DOHH2 (cell line): ENCODE results near the gene PRKN.

Experiments used
- H3F3A ChIP-seq: fragments of 200-600 bp; sonication (generic), shearing (Covaris generic); 2 replicates; pipeline ENCODE4 v1.6.0; 2016; ENCODE audit warnings: antibody characterized with exemption, mild to moderate bottlenecking; ENCODE audit not compliant: control insufficient read depth, insufficient read depth
- H3K27ac ChIP-seq: fragments of 200-600 bp; sonication (generic); 2 replicates; pipeline ENCODE4 v1.5.1; 2014; ENCODE audit warnings: low read depth, mild to moderate bottlenecking, low read length, moderate library complexity
- H3K27me3 ChIP-seq: fragments of 200-600 bp; sonication (generic); 2 replicates; pipeline ENCODE4 v1.6.1; 2014; ENCODE audit warnings: mild to moderate bottlenecking, low read length, mixed read lengths; ENCODE audit not compliant: control insufficient read depth
- H3K36me3 ChIP-seq: fragments of 200-600 bp; sonication (generic); 2 replicates; pipeline ENCODE4 v1.6.1; 2014; ENCODE audit warnings: mild to moderate bottlenecking, low read length, moderate library complexity, mixed read lengths; ENCODE audit not compliant: control insufficient read depth
- H3K4me1 ChIP-seq: fragments of 200-600 bp; sonication (generic); 2 replicates; pipeline ENCODE4 v1.6.1; 2014; ENCODE audit warnings: mild to moderate bottlenecking, low read length, mixed read lengths; ENCODE audit not compliant: control insufficient read depth
- H3K4me2 ChIP-seq: fragments of 200-600 bp; sonication (generic); 2 replicates; pipeline ENCODE4 v1.6.0; 2014; ENCODE audit warnings: mild to moderate bottlenecking, low read length, moderate library complexity
- H3K4me3 ChIP-seq: fragments of 200-600 bp; sonication (generic); 2 replicates; pipeline ENCODE4 v1.5.1; 2014; ENCODE audit warnings: mild to moderate bottlenecking, low read length, mixed read lengths
- H3K79me2 ChIP-seq: fragments of 200-600 bp; sonication (generic); 2 replicates; pipeline ENCODE4 v1.6.1; 2014; ENCODE audit warnings: mild to moderate bottlenecking, low read length, mixed read lengths; ENCODE audit not compliant: control insufficient read depth
- H3K9me2 ChIP-seq: fragments of 200-600 bp; sonication (generic); replicated peaks from 2 replicates; pipeline ENCODE4 v1.6.1; 2014; ENCODE audit warnings: mild to moderate bottlenecking, low read length, mixed read lengths; ENCODE audit not compliant: control insufficient read depth
- H3K9me3 ChIP-seq: fragments of 200-600 bp; sonication (generic); 2 replicates; pipeline ENCODE4 v1.6.1; 2014; ENCODE audit warnings: antibody characterized with exemption, low read length, mixed read lengths; ENCODE audit not compliant: control insufficient read depth, insufficient read depth
- H4K20me1 ChIP-seq: fragments of 200-600 bp; sonication (generic); 2 replicates; pipeline ENCODE4 v1.6.0; 2014; ENCODE audit warnings: low read depth, mild to moderate bottlenecking, antibody characterized with exemption, low read length, moderate library complexity; ENCODE audit not compliant: control insufficient read depth, insufficient read depth
- CTCF ChIP-seq: fragments of 200-600 bp; sonication (generic); IDR thresholded peaks from one replicate; pipeline ENCODE4 v1.5.1; 2014; ENCODE audit warnings: antibody characterized with exemption, mild to moderate bottlenecking, low read depth, low read length; ENCODE audit not compliant: poor library complexity, severe bottlenecking
- EZH2phosphoT487 ChIP-seq: fragments of 200-600 bp; sonication (generic); IDR thresholded peaks from 2 replicates; pipeline ENCODE4 v1.6.1; 2017; ENCODE audit warnings: borderline replicate concordance, mild to moderate bottlenecking, antibody characterized with exemption, low read length, moderate library complexity, mixed read lengths

PRKN gene

GRCh38 chr6:161651949-161652348 lies 1075.6 kb downstream of the PRKN start:
- Histone ChIP-seq H3K27ac (no peak overlapping the region), H3K4me3 (no peak overlapping the region), H3F3A (no peaks in the 10 kb centered on the region), H3K4me1 (no peaks in the 10 kb centered on the region), H3K9me3 (no peaks in the 10 kb centered on the region), H3K79me2 (no peaks in the 10 kb centered on the region), H3K9me2 (no peaks in the 10 kb centered on the region), H3K4me2 (no peak overlapping the region), H4K20me1 (no peaks in the 10 kb centered on the region), H3K36me3 (no peaks in the 10 kb centered on the region), H3K27me3 (no peaks in the 10 kb centered on the region)
- TF ChIP-seq CTCF, result no peak
- TF ChIP-seq EZH2phosphoT487, result no peak

DNA sequence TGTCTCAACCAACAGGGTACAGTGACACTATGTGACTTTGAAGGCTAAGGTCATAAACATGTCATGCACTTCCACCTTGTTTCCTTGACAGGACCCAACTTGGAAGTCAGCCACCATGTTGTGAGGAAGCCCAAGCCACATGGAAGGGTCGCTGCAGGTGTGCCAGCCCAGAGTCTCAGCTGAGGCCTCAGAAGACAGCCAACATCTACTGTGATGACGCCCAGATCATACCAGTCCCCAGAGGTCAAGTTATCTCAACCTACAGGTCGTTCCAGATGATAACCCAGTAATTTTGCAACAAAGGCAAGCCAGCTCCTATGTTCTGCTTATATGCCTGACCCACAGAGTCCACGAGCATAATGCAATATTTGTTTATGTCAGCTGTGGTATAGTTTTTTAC lies 1077.7 kb downstream of the PRKN start:
- Histone ChIP-seq H3F3A (no peaks in the 10 kb centered on the region), H3K27me3 (no peaks in the 10 kb centered on the region), H3K4me1 (no peaks in the 10 kb centered on the region), H4K20me1 (no peaks in the 10 kb centered on the region), H3K79me2 (no peaks in the 10 kb centered on the region), H3K9me2 (no peaks in the 10 kb centered on the region), H3K36me3 (no peaks in the 10 kb centered on the region), H3K4me2 (no peak overlapping the region), H3K9me3 (no peaks in the 10 kb centered on the region), H3K27ac (no peak overlapping the region), H3K4me3 (no peak overlapping the region)
- TF ChIP-seq EZH2phosphoT487 (no peak), CTCF (no peak)

- Histone ChIP-seq H3K9me3 (no peaks in the 10 kb centered on the region), H3K4me3 (no peak overlapping the region), H3F3A (no peaks in the 10 kb centered on the region), H4K20me1 (no peaks in the 10 kb centered on the region), H3K27ac (no peak overlapping the region), H3K36me3 (no peaks in the 10 kb centered on the region), H3K79me2 (no peaks in the 10 kb centered on the region), H3K4me1 (no peaks in the 10 kb centered on the region), H3K9me2 (no peaks in the 10 kb centered on the region), H3K27me3 (no peaks in the 10 kb centered on the region), H3K4me2 (no peak overlapping the region)
- TF ChIP-seq CTCF, result no peak
- no peak for TF ChIP-seq EZH2phosphoT487
These were observed 1078.5 kb downstream of the PRKN start for GRCh38 chr6:161649068-161649467.

GRCh38 chr6:161647234-161647633 lies 1080.3 kb downstream of the PRKN start:
- H3K27ac ChIP-seq, result no peak overlapping the region
- no peaks in the 10 kb centered on the region for H3K9me2 ChIP-seq
- no peaks in the 10 kb centered on the region for H4K20me1 ChIP-seq
- H3K4me3 ChIP-seq, result no peak overlapping the region
- no peaks in the 10 kb centered on the region for H3K4me1 ChIP-seq
- no peaks in the 10 kb centered on the region for H3F3A ChIP-seq
- no peak for TF ChIP-seq CTCF
- TF ChIP-seq EZH2phosphoT487, result no peak
- H3K4me2 ChIP-seq, result no peak overlapping the region
- H3K79me2 ChIP-seq, result no peaks in the 10 kb centered on the region
- H3K27me3 ChIP-seq, result no peaks in the 10 kb centered on the region
- no peaks in the 10 kb centered on the region for H3K9me3 ChIP-seq
- no peaks in the 10 kb centered on the region for H3K36me3 ChIP-seq
